ENCODE results near the gene BEAN1. TPM values are rescaled to one million over a fixed set of nuclear protein-coding genes. Genes with fewer than 3 reads are reported as not detected.

The BEAN1 gene
- total and polyA plus RNA-seq, 9 of the 15 experiments (the other 6 are each of a cell fraction or from before 2014, with no cell fraction given): not detected

- intact Hi-C loops (cut with micrococcal nuclease) (no loop called here), in situ Hi-C loops (cut with MboI) (no loop called here)
- DNase-seq (ENCODE audit: extremely low read depth in 1 of 4, low spot score in 3 of 4): no peak
- Histone ChIP-seq H2AFZ (ENCODE audit: low read depth, low read length) (no peak overlapping the region), H3K4me2 (ENCODE audit: insufficient read depth, low read length) (no peak overlapping the region), H3K9me3 (replicated peaks; ENCODE audit: control insufficient read depth, insufficient read depth, low read depth, low read length) (no peaks in the 10 kb centered on the region), H3K9ac (ENCODE audit: insufficient read depth in 1 of 2, low read depth in 2 of 2, low read length in 2 of 2) (no peak overlapping the region), H3K27ac (ENCODE audit: extremely low read depth, low read depth, low read length) (no peak overlapping the region), H3K36me3 (ENCODE audit: control insufficient read depth, insufficient read depth, low read length) (no peaks in the 10 kb centered on the region), H3K4me1 (replicated peaks in 1 of 2; ENCODE audit: control insufficient read depth in 2 of 2, insufficient read depth in 2 of 2, low read length in 2 of 2) (peaks cover 0 to 11% of the 10 kb centered on the region in 2 experiments; a peak in 2 of 5 replicates), H3K9me1 (ENCODE audit: control insufficient read depth, insufficient read depth, low read length) (no peaks in the 10 kb centered on the region), H4K20me1 (replicated peaks; ENCODE audit: control insufficient read depth, insufficient read depth, low read length) (peaks cover 16% of the 10 kb centered on the region; the same call in 1 of the 2 replicates), H3K79me2 (ENCODE audit: control insufficient read depth, insufficient read depth, low read length) (no peaks in the 10 kb centered on the region), H3K27me3 (ENCODE audit: control insufficient read depth in 2 of 2, insufficient read depth in 2 of 2, low read length in 2 of 2) (peaks cover 38 to 51% of the 10 kb centered on the region in 2 experiments), H3K4me3 (no peak overlapping the region)
- ATAC-seq: no peak
- TF ChIP-seq ZBTB26 (CRISPR knock-in tag; IDR thresholded peaks at IDR 0.05) (peak; percentile 63; the same call in 1 of the 2 replicates), HNRNPK (IDR thresholded peaks at IDR 0.05; ENCODE audit: low read depth, low read length, poor library complexity, severe bottlenecking) (no peak), KDM1A (IDR thresholded peaks at IDR 0.05) (0 out of 4 replicates have a peak, but pooled peaks have one; percentile 14 to 24), ATF7 (IDR thresholded peaks at IDR 0.05) (no peak), ZNF592 (IDR thresholded peaks at IDR 0.05) (no peak), SNAPC5 (CRISPR knock-in tag; IDR thresholded peaks at IDR 0.05) (no peak), HBP1 (CRISPR knock-in tag; IDR thresholded peaks at IDR 0.05) (0 out of 2 replicates have a peak, but pooled peaks have one; percentile 29), ELF4 (CRISPR knock-in tag; IDR thresholded peaks at IDR 0.05) (0 out of 2 replicates have a peak, but pooled peaks have one; percentile 41), NFRKB (IDR thresholded peaks at IDR 0.05; ENCODE audit: low read depth) (no peak), USF2 (CRISPR knock-in tag; IDR thresholded peaks at IDR 0.05) (no peak), TAF1 (IDR thresholded peaks at IDR 0.05; ENCODE audit: control insufficient read depth, extremely low read depth, insufficient read depth, low read length, severe bottlenecking) (no peak), SMC3 (conservative IDR thresholded peaks at IDR 0.05; ENCODE audit: insufficient read depth, low read depth, low read length) (no peak)
- 0% methylated on average over 6 of the region's 6 CpGs for WGBS (ENCODE audit: insufficient coverage, low coverage, missing lambda C conversion rate)
- ChIA-PET POLR2A (no interaction called here), CTCF (ENCODE audit: low intra/inter-chr PET ratio) (no interaction called here)
- FAIRE-seq: no peak
- BruUV-seq (replicated peaks): no TSS peak
These were observed 43.0 kb downstream of the BEAN1 start for GRCh38 chr16:66469947-66470546.

Measured in K562 (cell line).